Measurements from ENCODE around the gene APOBEC3C. TPM values are rescaled to one million over a fixed set of nuclear protein-coding genes. Genes with fewer than 3 reads are reported as not detected.
"Not testable (repeated sequence)": the region's sequence is repeated elsewhere in the genome, so short reads cannot be mapped to it uniquely, and the experiment has no call there.

The APOBEC3C gene
- total RNA-seq, 1 donor from 2014 or later = 6.4 TPM

DNA sequence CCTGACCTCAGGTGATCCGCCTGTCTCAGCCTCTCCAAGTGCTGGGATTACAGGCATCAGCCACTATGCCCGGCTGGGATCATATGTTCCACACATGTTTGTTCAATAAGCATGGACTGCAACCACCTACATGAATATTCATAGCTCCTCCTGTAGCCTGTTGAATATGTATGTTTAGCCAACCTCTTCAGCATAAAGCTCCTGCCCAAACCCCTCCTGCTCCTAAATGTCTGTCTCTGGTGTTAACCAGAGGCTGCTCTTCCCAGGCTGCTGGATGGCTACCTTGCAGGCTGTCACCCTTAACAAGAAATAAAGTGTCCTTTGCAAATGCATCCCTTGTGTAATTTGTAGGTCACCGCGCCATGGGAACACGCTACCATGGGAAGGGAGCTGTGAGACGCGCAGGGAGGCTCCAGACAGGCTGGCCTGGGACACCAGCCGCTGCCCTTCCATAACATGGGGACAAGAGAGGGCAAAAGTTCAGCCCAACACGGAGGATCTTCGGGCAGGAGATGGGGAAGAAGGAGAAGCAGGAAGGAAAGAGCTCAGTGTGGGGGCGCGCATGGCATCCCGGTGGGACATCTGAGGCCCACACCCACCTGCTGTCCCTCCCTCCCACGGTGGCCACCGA lies 6.1 kb downstream of the APOBEC3C start:
- not testable (repeated sequence) for DNase-seq (ENCODE audit: low read depth)

DNA sequence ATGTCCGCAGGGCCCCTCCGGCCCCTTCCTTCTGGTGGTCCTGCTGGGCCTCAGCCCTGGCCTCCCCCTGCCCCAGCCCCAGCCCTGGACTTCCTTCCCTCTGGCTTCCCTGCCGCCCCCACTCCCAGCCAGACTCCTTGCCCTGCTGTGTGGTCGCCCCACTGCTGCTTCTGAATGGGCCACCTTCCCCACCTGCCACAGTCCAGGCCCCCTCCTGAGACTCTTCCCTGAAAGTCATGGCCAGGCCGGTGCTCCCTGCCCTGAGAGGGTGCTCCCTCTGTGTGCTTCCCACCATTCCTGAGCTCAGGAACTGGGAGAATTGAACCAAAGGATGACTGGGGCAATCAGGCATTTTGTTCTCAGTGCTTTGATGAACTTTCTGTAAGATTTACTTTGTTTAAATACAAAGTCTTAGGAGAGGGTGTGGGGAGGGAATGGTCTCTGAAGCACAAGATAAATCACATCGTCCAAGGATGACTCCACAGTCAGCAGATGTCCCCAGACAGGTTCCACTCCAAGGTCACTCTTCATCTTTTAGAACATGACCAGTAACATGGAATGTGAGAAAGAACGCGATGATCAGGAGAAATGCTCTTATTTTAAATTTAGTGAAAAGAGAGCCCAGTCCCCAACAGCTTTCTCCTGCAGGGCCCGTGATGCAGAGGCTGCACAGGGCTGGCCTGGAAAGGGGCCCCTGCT lies 7.6 kb downstream of the APOBEC3C start:
- DNase-seq (ENCODE audit: low read depth) = no peak

DNA sequence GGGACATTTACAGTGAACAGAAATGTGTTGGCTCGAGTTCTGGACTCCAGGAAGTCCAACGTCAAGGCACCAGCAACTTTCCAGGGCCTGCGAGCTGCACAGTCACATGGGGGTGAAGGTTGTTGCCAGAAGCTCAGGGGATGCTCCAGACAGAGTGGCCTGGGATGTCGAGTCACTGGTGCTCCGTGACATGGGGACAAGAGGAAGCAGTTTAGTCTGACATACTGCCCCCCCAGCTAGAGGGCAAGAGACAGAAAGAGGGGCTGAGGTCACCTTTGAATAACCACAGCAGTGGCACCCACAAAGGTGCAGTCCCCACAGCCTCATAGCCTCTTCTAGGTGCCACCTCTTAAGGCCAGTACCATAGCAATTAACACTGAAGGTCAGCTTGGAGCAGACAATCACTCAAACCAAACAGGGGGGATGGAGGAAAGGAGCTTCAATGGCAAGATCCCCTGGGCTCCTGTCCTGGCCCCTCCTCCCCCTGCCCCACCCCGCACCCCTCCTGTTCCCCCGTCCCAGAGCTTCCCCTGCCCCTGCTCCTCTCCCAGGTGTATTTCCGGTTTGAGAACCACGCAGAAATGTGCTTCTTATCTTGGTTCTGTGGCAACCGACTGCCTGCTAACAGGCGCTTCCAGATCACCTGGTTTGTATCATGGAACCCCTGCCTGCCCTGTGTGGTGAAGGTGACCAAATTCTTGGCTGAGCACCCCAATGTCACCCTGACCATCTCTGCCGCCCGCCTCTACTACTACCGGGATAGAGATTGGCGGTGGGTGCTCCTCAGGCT lies 10.7 kb downstream of the APOBEC3C start:
- DNase-seq (ENCODE audit: low read depth) = no peak

- no peak for DNase-seq (ENCODE audit: low read depth)
These were observed 12.6 kb downstream of the APOBEC3C start for GRCh38 chr22:39026509-39027150.

- DNase-seq (ENCODE audit: low read depth) = no peak
These were observed 13.7 kb downstream of the APOBEC3C start for GRCh38 chr22:39027717-39028116.

GRCh38 chr22:39028281-39028680 lies 14.2 kb downstream of the APOBEC3C start:
- DNase-seq (ENCODE audit: low read depth) = no peak

DNA sequence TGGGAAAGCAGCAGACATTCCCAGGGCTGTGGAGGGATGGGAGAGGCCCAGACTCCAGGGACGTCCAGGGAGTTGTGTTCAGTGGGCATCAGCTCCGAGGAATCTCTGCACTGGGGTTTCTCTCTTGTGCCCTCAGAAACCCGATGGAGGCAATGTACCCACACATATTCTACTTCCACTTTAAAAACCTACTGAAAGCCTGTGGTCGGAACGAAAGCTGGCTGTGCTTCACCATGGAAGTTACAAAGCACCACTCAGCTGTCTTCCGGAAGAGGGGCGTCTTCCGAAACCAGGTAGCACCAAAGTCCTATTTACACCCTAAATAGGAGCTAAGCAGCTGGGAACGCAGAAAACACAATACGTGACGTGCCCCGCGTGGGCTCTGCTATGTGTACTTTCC lies 15.2 kb downstream of the APOBEC3C start:
- no peak for DNase-seq (ENCODE audit: low read depth)

- DNase-seq (ENCODE audit: low read depth) = no peak
These were observed 16.6 kb downstream of the APOBEC3C start for GRCh38 chr22:39030705-39031104.

DNA sequence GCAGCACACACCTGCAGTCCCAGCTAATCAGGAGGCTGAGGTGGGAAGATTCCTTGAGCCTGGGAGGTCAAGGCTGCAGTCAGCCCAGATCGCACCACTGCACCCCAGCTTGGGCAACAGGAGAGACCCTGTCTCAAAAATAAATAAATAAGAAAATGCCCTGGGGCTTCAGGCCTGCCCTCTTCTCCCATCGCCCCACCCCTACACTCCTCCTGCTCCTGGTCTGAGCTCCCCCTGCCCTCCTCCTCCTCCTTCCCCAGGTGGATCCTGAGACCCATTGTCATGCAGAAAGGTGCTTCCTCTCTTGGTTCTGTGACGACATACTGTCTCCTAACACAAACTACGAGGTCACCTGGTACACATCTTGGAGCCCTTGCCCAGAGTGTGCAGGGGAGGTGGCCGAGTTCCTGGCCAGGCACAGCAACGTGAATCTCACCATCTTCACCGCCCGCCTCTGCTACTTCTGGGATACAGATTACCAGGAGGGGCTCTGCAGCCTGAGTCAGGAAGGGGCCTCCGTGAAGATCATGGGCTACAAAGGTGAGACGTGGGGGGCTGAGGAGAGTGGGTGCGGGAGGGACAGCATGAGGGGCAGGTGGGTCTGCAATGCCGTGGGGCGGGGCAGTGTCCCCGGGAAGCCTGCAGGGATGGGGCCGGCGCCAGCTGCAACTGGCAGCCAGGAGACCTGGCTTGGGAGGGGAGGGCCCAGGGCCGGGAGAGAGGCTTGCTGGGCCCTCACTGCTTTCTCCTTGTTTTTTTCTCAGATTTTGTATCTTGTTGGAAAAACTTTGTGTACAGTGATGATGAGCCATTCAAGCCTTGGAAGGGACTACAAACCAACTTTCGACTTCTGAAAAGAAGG lies 17.6 kb downstream of the APOBEC3C start:
- DNase-seq (ENCODE audit: low read depth) = not testable (repeated sequence)

GRCh38 chr22:39037071-39037470 lies 23.0 kb downstream of the APOBEC3C start:
- DNase-seq (ENCODE audit: low read depth) = not testable (repeated sequence)

DNA sequence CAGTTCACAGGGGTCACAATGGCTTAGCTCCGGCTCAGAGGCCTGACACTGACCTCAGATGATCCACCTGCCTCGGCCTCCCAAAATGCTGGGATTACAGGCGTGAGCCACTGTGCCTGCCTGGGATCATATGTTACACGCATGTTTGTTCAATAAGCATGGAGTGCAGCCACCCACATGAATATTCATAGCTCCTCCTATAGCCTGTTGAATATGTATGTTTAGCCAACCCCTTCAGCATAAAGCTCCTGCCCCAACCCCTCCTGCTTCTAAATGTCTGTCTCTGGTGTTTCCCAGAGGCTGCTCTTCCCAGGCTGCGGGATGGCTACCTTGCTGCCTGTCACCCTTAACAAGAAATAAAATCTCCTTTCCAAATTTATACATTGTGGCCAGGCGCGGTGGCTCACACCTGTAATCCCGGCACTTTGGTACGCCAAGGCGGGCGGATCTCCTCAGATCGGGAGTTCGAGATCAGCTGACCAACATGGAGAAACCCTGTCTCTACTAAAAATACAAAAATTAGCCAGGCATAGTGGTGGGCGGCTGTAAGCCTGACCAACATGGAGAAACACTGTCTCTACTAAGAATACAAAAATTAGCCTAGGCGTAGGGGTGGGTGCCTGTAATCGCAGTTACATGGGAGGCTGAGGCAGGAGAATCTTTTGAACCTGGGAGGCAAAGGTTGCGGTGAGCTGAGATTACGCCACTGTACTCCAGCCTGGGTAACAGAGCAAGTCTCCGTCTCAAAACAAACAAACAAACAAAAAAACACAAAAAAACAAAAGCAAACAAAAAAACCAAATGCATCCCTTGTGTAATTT lies 25.5 kb downstream of the APOBEC3C start:
- DNase-seq (ENCODE audit: low read depth) = no peak

DNA sequence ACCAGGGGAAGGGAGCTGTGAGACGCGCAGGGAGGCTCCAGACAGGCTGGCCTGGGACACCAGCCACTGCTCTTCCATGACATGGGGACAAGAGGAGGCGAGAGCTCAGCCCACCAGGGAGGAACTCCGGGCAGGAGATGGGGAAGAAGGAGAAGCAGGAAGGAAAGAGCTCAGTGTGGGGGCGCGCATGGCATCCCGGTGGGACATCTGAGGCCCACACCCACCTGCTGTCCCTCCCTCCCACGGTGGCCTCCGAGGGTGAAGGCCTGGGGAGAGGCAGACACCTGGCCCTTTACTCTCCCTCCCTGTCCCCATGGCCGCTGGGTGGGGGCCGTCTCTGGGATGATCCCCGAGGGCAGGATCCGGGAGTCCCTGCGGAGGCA lies 26.1 kb downstream of the APOBEC3C start:
- not testable (repeated sequence) for DNase-seq (ENCODE audit: low read depth)

DNA sequence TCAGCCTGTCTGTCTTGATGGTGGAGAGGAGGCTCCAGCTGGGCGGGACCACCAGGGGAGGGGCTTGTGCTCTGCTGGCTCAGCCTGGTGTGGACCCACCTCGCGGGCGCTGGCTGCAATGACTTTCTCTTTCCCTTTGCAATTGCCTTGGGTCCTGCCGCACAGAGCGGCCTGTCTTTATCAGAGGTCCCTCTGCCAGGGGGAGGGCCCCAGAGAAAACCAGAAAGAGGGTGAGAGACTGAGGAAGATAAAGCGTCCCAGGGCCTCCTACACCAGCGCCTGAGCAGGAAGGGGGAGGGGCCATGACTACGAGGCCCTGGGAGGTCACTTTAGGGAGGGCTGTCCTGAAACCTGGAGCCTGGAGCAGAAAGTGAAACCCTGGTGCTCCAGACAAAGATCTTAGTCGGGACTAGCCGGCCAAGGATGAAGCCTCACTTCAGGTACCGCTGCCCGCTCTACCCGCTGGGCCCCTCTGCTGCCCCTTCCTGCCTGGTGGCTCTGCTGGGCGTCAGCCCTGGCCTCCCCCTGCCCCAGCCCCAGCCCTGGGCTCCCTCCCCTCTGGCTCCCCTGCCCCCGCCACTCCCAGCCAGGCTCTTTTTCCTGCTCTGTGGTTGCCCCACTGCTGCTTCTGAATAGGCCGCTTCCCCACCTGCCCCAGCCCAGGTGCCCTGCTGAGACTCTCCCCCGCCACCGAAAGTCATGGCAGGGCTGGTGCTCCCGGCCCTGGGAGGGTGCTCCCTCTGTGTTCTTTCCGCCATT lies 26.7 kb downstream of the APOBEC3C start, which contains the start of gene APOBEC3F:
Gene APOBEC3F, plus strand, starts transcription at position 327 of the 759 bp plus-strand sequence. Its CDS starts 97 bp downstream, at position 424.
- peak; percentile 36 for DNase-seq (ENCODE audit: low read depth)

DNA sequence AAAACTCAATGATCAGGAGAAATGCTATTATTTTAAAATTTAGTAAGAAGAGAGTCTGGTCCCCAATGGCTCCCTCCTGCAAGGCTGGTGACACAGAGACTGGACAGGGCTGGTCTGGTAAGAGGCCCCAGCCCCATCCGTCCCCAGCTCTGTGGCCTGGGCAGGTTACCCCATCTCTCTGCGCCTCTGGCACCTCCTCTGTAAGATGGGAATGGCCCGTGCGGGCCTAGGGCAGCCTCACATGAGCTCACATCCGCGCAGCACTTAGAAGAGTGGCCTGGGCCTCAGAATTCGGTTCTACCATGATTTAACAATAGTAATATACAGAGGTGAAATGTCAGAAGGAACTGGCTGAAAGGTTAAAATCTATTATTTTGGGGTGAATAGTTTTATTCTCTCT lies 27.9 kb downstream of the APOBEC3C start:
- no peak for DNase-seq (ENCODE audit: low read depth)

GRCh38 chr22:39043063-39043462 lies 29.0 kb downstream of the APOBEC3C start:
- DNase-seq (ENCODE audit: low read depth) = not testable (repeated sequence)

DNA sequence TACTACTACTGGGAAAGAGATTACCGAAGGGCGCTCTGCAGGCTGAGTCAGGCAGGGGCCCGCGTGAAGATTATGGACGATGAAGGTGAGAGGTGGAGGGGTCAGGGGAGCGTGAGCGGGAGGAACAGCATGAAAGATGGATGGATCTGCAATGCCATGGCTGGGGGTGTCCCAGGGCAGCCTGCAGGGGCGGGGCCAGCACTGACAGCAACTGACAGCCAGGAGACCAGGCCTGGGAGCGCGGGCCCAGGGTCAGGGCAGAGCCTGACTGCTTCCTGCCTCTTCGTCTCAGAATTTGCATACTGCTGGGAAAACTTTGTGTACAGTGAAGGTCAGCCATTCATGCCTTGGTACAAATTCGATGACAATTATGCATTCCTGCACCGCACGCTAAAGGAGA lies 31.1 kb downstream of the APOBEC3C start:
- not testable (repeated sequence) for DNase-seq (ENCODE audit: low read depth)

DNA sequence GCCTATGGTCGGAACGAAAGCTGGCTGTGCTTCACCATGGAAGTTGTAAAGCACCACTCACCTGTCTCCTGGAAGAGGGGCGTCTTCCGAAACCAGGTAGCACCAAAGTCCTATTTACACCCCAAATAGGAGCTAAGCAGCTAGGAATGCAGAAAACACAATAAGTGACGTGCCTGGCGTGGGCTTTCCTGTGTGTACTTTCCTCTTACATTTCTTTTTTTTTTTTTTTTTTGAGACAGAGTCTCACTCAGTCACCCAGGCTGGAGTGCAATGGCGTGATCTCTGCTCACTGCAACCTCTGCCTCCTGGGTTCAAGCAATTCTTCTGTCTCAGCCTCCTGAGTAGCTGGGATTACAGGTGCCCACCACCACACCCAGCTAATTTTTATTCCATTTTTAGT lies 35.4 kb downstream of the APOBEC3C start:
- not testable (repeated sequence) for DNase-seq (ENCODE audit: low read depth)

DNA sequence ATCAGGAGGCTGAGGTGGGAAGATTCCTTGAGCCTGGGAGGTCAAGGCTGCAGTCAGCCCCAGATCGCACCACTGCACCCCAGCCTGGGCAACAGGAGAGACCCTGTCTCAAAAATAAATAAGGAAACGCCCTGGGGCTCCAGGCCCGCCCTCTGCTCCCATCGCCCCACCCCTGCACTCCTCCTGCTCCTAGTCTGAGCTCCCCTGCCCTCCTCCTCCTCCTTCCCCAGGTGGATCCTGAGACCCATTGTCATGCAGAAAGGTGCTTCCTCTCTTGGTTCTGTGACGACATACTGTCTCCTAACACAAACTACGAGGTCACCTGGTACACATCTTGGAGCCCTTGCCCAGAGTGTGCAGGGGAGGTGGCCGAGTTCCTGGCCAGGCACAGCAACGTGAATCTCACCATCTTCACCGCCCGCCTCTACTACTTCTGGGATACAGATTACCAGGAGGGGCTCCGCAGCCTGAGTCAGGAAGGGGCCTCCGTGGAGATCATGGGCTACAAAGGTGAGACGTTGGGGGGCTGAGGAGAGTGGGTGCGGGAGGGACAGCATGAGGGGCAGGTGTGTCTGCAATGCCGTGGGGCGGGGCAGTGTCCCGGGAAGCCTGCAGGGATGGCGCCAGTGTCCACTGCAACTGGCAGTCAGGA lies 37.9 kb downstream of the APOBEC3C start:
- not testable (repeated sequence) for DNase-seq (ENCODE audit: low read depth)
